SIG-M5 treated with dmso at 0.1 percent for 504 hours (cell line): ENCODE measurements around the gene GPR119.
A peak's percentile ranks its signal among the peaks of the same experiment; 100 is the strongest.
"Not testable (repeated sequence)": the region's sequence is repeated elsewhere in the genome, so short reads cannot be mapped to it uniquely, and the experiment has no call there.

ENCODE experiments used
- DNase-seq: peaks from one replicate; lab custom pipeline; 2025; ENCODE audit not compliant: unreplicated experiment; lab: John Stamatoyannopoulos, UW

Gene GPR119

GRCh38 chrX:130385520-130385919, at the start of gene GPR119:
Gene GPR119 (minus strand): TSS chrX:130385674. CDS start chrX:130385447, 227 bp downstream.
- DNase-seq, result no peak

DNA sequence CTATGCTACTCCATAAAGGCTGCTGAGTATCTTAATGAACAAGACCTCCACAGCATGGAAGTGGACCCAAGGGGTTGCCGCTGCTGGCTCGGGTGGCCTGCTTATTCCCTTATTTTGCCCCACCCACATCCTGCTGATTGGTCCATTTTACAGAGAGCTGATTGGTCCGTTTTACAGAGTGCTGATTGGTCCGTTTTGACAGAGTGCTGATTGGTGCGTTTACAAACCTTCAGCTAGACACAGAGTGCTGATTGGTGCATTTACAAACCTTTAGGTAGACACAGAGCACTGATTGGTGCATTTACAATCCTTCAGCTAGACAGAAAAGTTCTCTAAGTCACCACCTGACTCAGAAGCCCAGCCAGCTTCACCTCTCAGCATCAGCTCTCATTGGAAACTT, 43.8 kb upstream of the GPR119 start:
- not testable (repeated sequence) for DNase-seq

- DNase-seq, result no peak
These were observed 41.1 kb upstream of the GPR119 start for GRCh38 chrX:130426531-130426930.

DNA sequence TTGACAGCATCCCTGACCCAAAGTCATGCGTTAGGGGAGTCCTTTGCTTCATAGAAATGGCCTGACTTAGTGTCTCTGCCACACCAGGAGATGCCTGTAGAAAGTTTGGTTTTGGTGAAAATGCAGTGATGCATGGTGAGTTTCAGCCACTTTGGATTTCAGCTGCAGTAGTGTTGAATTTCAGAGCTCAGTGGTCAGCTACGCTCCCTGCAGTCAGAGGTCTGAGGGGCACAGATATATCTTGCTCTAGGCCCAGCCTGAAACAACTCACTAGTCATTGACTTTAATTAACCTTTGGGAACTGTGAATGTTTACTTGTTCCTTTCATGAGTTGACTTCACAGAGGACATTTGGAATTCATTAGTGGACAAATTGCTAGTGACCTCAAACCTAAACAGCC, 33.8 kb upstream of the GPR119 start:
- no peak for DNase-seq

DNA sequence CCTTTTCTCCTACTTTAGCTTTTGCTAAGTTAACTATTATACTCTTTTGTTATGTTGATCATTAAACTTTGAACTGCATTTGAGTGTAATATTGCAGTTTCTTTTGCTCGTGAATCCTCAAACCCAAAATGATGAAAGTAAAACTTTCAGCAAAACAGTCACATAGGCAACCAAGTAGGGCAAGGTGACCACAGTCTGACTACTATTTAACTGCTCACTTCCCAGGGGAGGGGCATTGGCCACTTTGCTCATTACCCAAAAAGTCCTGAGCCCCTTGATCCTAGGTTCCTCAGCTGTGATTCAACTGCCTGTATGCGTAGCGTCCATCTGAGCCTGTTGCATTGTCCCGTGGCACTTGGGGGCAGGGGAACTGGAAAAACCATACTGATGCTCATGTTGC, 33.3 kb upstream of the GPR119 start:
- no peak for DNase-seq

DNA sequence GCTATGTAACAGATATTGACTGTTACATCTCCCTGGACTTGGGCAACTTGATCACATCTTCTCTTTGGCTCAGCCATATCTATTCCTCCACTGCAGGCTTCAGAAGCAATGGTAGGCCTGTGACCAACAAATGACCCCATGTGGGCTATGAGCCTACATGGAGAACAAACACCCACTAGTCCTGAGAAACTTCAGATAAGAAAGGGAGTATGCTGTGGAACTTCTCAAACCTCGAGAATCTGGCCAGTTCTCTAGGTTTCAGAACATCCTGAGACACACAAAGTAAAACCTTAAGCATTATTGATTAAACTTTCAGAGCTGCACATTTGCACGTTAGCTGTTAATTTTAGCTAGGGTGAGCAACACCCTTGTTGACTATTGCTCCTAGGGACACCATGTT, 32.6 kb upstream of the GPR119 start:
- DNase-seq, result no peak

GRCh38 chrX:130416785-130417184, 31.3 kb upstream of the GPR119 start:
- no peak for DNase-seq

DNA sequence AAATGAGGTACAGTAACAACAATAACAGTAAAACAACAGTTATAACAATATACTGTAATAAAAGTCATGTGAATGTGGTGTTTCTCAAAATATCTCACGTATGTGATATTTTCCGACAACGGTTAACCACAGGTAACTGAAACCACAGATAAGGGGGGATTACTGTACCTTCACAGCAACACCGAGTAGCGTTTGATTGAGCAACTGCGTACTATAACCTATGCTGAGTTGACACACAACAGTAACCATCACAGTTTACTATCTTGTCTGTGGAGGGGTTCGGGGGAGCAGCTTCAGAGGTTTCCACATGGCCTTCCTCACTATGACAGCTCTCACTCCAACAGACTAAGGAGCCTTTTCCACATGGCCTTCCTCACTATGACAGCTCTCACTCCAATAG, 29.7 kb upstream of the GPR119 start:
- no peak for DNase-seq

- DNase-seq, result no peak
These were observed 29.3 kb upstream of the GPR119 start for GRCh38 chrX:130414800-130415199.

GRCh38 chrX:130413415-130413814, 27.9 kb upstream of the GPR119 start:
- peak; percentile 43 for DNase-seq

- DNase-seq, result no peak
These were observed 16.8 kb upstream of the GPR119 start for GRCh38 chrX:130402208-130402684.

DNA sequence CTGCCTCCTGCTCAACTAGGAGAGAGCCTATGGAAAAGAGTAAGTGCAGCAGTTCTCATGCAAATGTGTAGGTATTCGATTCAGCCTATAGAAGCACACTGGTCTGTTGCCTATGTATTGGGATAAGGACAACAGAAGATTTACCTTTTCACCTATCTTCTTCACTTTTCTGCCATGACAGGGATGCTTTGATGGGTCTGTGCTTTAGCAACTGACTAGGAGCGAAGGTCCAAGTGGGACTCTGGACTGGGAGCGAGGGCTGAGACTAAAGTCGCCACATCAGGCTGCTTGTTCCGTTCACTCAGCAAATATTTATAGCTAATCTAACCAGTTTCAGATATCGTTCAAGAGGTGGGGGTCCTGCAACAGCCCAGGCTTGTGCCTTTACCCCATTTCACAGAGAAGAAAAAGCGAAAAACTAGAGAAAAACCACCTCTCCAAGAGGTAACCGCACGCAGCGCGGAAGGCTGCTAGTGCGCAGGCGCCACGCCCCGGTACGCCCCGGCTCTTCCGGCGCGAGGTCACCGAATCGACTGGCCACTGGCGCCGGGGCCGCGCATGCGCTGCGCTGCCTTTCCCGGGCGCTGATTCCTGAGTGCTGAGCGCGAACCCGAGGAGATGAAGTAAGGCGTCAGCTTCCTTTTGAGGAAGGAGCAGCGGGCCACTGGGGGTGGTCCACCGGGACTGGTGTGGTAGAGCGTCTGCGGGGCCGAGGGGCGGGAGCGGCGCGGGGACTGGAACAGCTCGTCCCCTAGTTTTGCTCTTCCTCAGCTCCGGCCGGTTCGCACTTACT, 16.1 kb upstream of the GPR119 start, which contains the start of gene RBMX2:
RBMX2 (plus strand) TSS at position 573 of the 793 bp plus-strand sequence; CDS start at position 619, 46 bp downstream.
- peak; percentile 67 for DNase-seq

GRCh38 chrX:130395341-130395740, 9.9 kb upstream of the GPR119 start:
- no peak for DNase-seq

DNA sequence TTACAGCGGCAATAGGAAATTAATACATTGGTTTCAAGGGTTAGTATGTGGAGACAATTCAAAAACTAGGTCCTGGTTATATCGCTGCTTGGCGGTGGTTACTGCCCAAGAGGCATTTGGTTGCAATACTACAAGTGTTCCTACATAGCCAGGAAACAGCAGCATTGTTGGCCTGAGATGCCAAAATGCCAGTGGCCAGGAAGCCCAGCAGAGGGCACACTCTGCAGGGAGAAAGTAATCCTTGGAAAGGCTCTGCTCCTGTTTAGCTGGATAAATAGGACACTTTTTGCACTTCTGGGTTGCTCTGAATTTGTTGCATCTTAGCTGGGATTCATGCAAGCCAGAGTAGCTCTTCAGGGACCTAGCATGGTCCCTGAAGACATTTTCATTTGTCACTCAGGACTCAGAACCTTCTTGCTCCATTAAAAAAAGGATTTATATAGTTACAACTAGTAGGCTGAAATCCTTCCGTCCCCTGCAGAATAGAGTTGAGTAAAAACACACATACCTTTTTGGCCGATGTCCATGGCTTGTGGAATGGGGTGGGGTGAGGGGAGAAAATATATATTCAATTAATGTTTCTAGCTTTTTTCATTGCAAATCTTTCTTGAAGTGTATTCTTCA, 8.1 kb upstream of the GPR119 start:
- no peak for DNase-seq

GRCh38 chrX:130386408-130386808, 934 bp upstream of the GPR119 start:
- no peak for DNase-seq

DNA sequence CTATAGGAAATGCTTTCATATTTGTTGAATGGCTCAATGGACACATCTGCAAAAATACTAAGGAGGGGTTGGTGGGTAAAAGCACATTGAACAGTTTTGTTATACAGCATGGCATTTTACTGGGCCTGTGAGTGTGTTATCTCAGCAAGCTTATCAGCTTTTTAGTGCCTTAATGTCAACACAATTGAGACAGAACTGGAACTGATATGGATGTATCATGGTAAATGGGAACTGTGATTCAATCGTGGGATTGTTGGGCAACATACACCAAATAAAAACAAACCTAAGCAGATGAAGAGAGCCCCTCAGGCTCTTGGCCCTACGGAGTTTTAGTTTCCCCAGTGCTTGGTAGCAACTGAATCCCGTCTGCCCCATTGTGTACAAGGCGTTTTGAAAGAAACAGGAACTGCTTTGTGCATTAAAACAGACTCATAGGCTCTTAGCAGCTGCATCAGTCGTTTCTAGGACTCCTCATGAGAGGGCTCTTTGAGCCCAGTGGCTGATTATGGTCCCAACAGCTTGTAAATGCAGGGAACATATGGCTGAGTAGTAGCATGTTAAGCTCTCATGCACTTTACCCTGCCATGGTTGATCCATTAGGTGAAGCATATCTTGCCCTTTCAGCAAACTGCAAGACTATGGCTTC, 7.3 kb downstream of the GPR119 start:
- DNase-seq, result no peak

- DNase-seq, result no peak
These were observed 9.4 kb downstream of the GPR119 start for GRCh38 chrX:130376077-130376476.

DNA sequence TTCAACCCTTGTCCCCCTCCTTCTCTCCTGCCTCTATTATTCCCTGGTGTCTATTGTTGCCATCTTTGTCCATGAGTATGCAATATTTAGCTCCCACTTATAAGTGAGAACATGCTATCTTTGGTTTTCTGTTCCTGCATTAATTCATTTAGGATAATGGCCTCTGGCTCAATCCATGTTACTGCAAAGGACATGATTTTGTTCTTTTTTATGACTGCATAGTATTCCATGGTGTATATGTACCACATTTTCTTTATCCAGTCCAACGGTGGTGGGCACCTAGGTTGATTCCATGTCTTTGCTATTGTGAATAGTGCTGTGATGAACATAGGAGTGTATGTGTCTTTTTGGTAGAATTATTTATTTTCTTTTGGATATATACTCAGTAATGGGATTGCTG, 33.4 kb downstream of the GPR119 start:
- not testable (repeated sequence) for DNase-seq

DNA sequence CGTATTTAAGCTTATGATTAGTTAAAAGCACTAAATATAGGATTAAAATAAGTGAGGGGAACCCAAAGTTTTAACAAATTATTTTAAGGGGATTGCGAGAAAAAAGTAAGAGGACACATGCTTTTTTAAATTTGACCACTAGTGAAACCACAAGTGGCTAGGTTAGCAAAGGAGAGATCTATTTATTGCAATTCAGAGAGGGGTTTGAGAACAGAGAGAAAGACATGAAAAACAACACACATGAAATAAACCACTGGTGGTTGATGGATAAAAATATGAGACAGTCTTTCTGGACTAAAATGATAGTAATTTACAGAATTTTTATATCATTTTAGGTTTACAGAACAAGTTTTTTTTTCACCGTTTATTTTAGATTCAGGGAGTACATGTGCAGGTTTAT, 33.9 kb downstream of the GPR119 start:
- DNase-seq, result no peak

DNA sequence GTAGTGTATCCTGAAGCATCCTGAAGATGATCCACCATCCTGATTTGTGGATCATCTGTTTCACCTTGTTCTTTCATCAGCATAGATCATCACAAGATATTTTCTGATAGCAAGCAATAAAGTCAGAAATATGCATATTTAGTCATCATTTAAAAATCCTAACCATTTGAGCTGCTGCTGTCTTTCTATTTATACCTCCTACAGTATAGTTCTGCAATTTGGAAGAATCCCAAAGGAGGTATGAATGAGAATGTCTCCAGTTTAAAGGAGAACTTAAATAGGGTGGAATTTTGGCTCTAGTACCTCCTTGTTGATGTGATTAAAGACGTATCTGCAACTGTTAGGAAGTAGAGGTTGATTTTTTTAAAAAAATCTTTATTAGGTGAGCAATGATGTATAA, 38.2 kb downstream of the GPR119 start:
- no peak for DNase-seq

- DNase-seq, result no peak
These were observed 42.1 kb downstream of the GPR119 start for GRCh38 chrX:130343411-130343810.

DNA sequence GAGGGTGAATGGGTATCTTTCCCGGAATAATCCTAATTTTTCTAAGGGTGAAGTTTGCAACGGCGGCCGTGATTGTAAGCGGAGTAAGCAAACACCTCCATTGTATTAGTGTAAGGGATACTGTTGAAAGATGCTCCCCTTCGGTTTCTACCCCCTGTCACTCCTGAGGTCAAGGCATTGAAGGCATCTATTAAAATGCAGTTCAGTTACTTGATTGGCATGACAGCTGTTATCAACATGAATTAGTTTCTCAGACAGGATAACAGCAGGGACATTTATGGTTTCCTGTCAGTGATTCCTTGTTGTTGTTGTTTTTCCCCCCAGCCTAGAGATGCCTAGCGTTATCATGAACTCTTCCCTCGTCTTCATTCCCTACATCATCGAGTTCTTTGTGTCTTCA, 45.2 kb downstream of the GPR119 start:
- no peak for DNase-seq
